IMR-90 (cell line): Measurements from ENCODE around the gene ASIC2. TPM values are rescaled to one million over a fixed set of nuclear protein-coding genes. Genes with fewer than 3 reads are reported as not detected.

Experiments
- ATAC-seq: fragments of 200-7000 bp; cut with Tn5 transposase; 2 replicates; pipeline ENCODE4 v1.9.1; 2020; ENCODE audit warnings: low read depth, mild to moderate bottlenecking, moderate library complexity
- BruUV-seq: library from RNA; stranded (reverse); fragments of 400-500 nt; replicated peaks from 2 replicates; lab custom pipeline; 2021; lab: Mats Ljungman, UMichigan
- CTCF ChIA-PET: fragments of 300-600 bp; formaldehyde crosslinking; extraction: SDS; loops from one replicate; lab custom pipeline; 2021; ENCODE audit warnings: antibody characterized with exemption; lab: Yijun Ruan, JAX
- POLR2A ChIA-PET: fragments of 300-600 bp; sonication (Branson Sonifier 250); formaldehyde crosslinking; loops from one replicate; lab custom pipeline; 2022; ENCODE audit warnings: antibody characterized with exemption; ENCODE audit not compliant: unreplicated experiment; lab: Charles Lee
- DNase-seq: peaks from one replicate; pipeline ENCODE4 v3.0.0; 2013
- H2AFZ ChIP-seq: replicated peaks from 2 replicates; pipeline ENCODE3; 2013; ENCODE audit warnings: low read length, mild to moderate bottlenecking; ENCODE audit not compliant: poor library complexity
- H2AK5ac ChIP-seq: 2 replicates; pipeline ENCODE4 v1.6.1; 2013; ENCODE audit warnings: low read depth, low read length, inconsistent platforms
- H2AK9ac ChIP-seq: replicated peaks from 2 replicates; pipeline ENCODE3; 2013; ENCODE audit warnings: mild to moderate bottlenecking, low read depth, low read length, moderate library complexity; ENCODE audit not compliant: poor library complexity
- H2BK120ac ChIP-seq: 2 replicates; pipeline ENCODE4 v1.6.1; 2013; ENCODE audit warnings: low read depth, low read length, inconsistent platforms
- H2BK15ac ChIP-seq: 3 replicates; pipeline ENCODE4 v1.6.1; 2013; ENCODE audit warnings: low read depth, low read length, inconsistent platforms
- H2BK20ac ChIP-seq: 2 replicates; pipeline ENCODE4 v1.6.1; 2013; ENCODE audit warnings: low read depth, mild to moderate bottlenecking, inconsistent platforms, low read length, moderate library complexity
- H2BK5ac ChIP-seq: 2 replicates; pipeline ENCODE4 v1.6.1; 2013; ENCODE audit warnings: mild to moderate bottlenecking, low read depth, low read length, inconsistent platforms; ENCODE audit not compliant: poor library complexity, severe bottlenecking
- H3K14ac ChIP-seq: replicated peaks from 2 replicates; pipeline ENCODE4 v1.6.1; 2013; ENCODE audit warnings: low read depth, low read length, inconsistent platforms
- H3K18ac ChIP-seq: 2 replicates; pipeline ENCODE4 v1.6.1; 2013; ENCODE audit warnings: low read depth, low read length, control low read depth
- H3K23ac ChIP-seq: 2 replicates; pipeline ENCODE4 v1.6.1; 2013; ENCODE audit warnings: low read depth, low read length, inconsistent platforms
- H3K27ac ChIP-seq: 2 replicates; pipeline ENCODE4 v1.5.1; 2013; ENCODE audit warnings: mild to moderate bottlenecking, control low read depth, low read length; ENCODE audit not compliant: insufficient read depth
- H3K27me3 ChIP-seq: 2 replicates; pipeline ENCODE4 v1.6.1; 2013; ENCODE audit warnings: low read length; ENCODE audit not compliant: control insufficient read depth, insufficient read depth
- H3K36me3 ChIP-seq: 2 replicates; pipeline ENCODE4 v1.6.1; 2013; ENCODE audit warnings: low read length, mixed read lengths; ENCODE audit not compliant: control insufficient read depth, insufficient read depth
- H3K4ac ChIP-seq: 2 replicates; pipeline ENCODE4 v1.6.1; 2013; ENCODE audit warnings: low read depth, low read length, inconsistent platforms
- H3K4me1 ChIP-seq: 2 replicates; pipeline ENCODE4 v1.6.1; 2013; ENCODE audit warnings: low read length, mixed read lengths; ENCODE audit not compliant: control insufficient read depth, insufficient read depth
- H3K4me2 ChIP-seq: 2 replicates; pipeline ENCODE4 v1.6.1; 2013; ENCODE audit warnings: low read depth, mild to moderate bottlenecking, control low read depth, low read length, moderate library complexity
- H3K4me3 ChIP-seq: 2 replicates; pipeline ENCODE4 v1.5.1; 2013; ENCODE audit warnings: low read depth, mild to moderate bottlenecking, control low read depth, low read length, moderate library complexity; ENCODE audit not compliant: insufficient read depth
- H3K56ac ChIP-seq: 2 replicates; pipeline ENCODE4 v1.6.1; 2013; ENCODE audit warnings: low read length, inconsistent platforms; ENCODE audit not compliant: insufficient read depth; ENCODE audit errors: extremely low read depth
- H3K79me1 ChIP-seq, 2 experiments: 2 replicates each; pipeline ENCODE4 v1.6.1; 2013; ENCODE audit warnings: low read length in 2 of 2, inconsistent platforms in 1 of 2, low read depth in 1 of 2
- H3K9ac ChIP-seq: 2 replicates; pipeline ENCODE4 v1.6.1; 2013; ENCODE audit warnings: low read depth, low read length, control low read depth
- H3K9me1 ChIP-seq: 2 replicates; pipeline ENCODE4 v1.6.1; 2013; ENCODE audit warnings: low read length, inconsistent platforms; ENCODE audit not compliant: insufficient read depth
- H3K9me3 ChIP-seq: 2 replicates; pipeline ENCODE4 v1.6.1; 2013; ENCODE audit warnings: low read length; ENCODE audit not compliant: control insufficient read depth, insufficient read depth
- H4K20me1 ChIP-seq: 2 replicates; pipeline ENCODE4 v1.6.1; 2013; ENCODE audit warnings: low read length, inconsistent platforms; ENCODE audit not compliant: insufficient read depth
- H4K5ac ChIP-seq: 2 replicates; pipeline ENCODE4 v1.6.1; 2013; ENCODE audit warnings: mild to moderate bottlenecking, low read depth, low read length, control low read depth
- H4K8ac ChIP-seq, 2 experiments: 2 replicates each; pipeline ENCODE4 v1.6.1; 2013; ENCODE audit warnings: low read depth in 2 of 2, low read length in 2 of 2, control low read depth in 1 of 2, inconsistent platforms in 1 of 2
- H4K91ac ChIP-seq: 2 replicates; pipeline ENCODE4 v1.6.1; 2013; ENCODE audit warnings: low read depth, low read length, inconsistent platforms; ENCODE audit not compliant: insufficient read depth
- CEBPB ChIP-seq: IDR thresholded peaks from 2 replicates; pipeline ENCODE4 v1.6.1; 2012; ENCODE audit warnings: low read depth, low read length, improper control_type of control experiment
- CHD1 ChIP-seq: IDR thresholded peaks from 2 replicates; pipeline ENCODE4 v1.6.1; 2012; ENCODE audit warnings: low read depth, low read length, improper control_type of control experiment
- ELK1 ChIP-seq: fragments of 150-350 bp; IDR thresholded peaks from 2 replicates; pipeline ENCODE4 v1.6.1; 2016; ENCODE audit warnings: low read depth, mild to moderate bottlenecking, low read length, moderate library complexity, borderline replicate concordance
- MAFK ChIP-seq: IDR thresholded peaks from 2 replicates; pipeline ENCODE4 v1.6.1; 2012; ENCODE audit warnings: low read depth, low read length, improper control_type of control experiment
- MAZ ChIP-seq: IDR thresholded peaks from 2 replicates; pipeline ENCODE4 v1.6.1; 2012; ENCODE audit warnings: low read depth, mild to moderate bottlenecking, low read length, improper control_type of control experiment, moderate library complexity, borderline replicate concordance
- MXI1 ChIP-seq: IDR thresholded peaks from 2 replicates; pipeline ENCODE4 v1.6.1; 2012; ENCODE audit warnings: low read depth, mild to moderate bottlenecking, low read length, moderate library complexity, borderline replicate concordance
- POLR2A ChIP-seq: IDR thresholded peaks from 2 replicates; pipeline ENCODE4 v1.6.1; 2012; ENCODE audit warnings: mild to moderate bottlenecking, low read depth, low read length
- RAD21 ChIP-seq: IDR thresholded peaks from 2 replicates; pipeline ENCODE4 v1.6.1; 2012; ENCODE audit warnings: low read length, improper control_type of control experiment
- RCOR1 ChIP-seq: IDR thresholded peaks from 2 replicates; pipeline ENCODE4 v1.6.1; 2012; ENCODE audit warnings: mild to moderate bottlenecking, low read length, improper control_type of control experiment; ENCODE audit not compliant: insufficient replicate concordance
- RFX5 ChIP-seq: IDR thresholded peaks from 2 replicates; pipeline ENCODE4 v1.8.0; 2012; ENCODE audit warnings: low read depth, mild to moderate bottlenecking, low read length, moderate library complexity
- SMC3 ChIP-seq: fragments of 150-350 bp; IDR thresholded peaks from 2 replicates; pipeline ENCODE4 v1.6.1; 2016; ENCODE audit warnings: low read depth, mild to moderate bottlenecking, antibody characterized with exemption, low read length, moderate library complexity
- whole genome bisulfite sequencing, 2 experiments: methylation state at CpG; one replicate each; pipeline versions ENCODE4 v1.1.5 to v1.1.7; 2013; ENCODE audit warnings: missing lambda C conversion rate in 2 of 2; ENCODE audit not compliant: insufficient read length in 1 of 2; ENCODE audit errors: extremely low coverage in 2 of 2; 5-methylcytosine and 5-hydroxymethylcytosine counted together
- dilution Hi-C: fragments of 300-500 bp; cut with HindIII; formaldehyde crosslinking; loops from one replicate; pipeline ENCODE4 v1.14.3; 2018; ENCODE audit warnings: low sequenced_read_pairs; ENCODE audit not compliant: unreplicated experiment
- in situ Hi-C: fragments of 300-500 bp; cut with MboI; formaldehyde crosslinking; loops from 3 replicates; pipeline ENCODE4 v1.14.3; 2019; ENCODE audit warnings: low sequenced_read_pairs, inconsistent platforms, mixed read lengths
- intact Hi-C: fragments of 100-400 bp; cut with micrococcal nuclease; formaldehyde crosslinking; loops from 2 replicates; pipeline ENCODE4 v1.10.0; 2022
- polyA plus RNA-seq, 3 experiments: library from polyadenylated mRNA; depleted of rRNA; stranded (reverse); fragments of >200 nt; gene quantifications; 2 replicates each; pipeline ENCODE4 v1.2.3, GENCODE V29; 2012; ENCODE audit warnings: low replicate concordance in 1 of 3
- total RNA-seq: library from RNA; depleted of rRNA; stranded (reverse); fragments of >200 nt; gene quantifications from 2 replicates; pipeline ENCODE4 v1.2.3, GENCODE V29; 2012

The ASIC2 gene
- total and polyA plus RNA-seq, 2 of the 4 experiments (the other 2 are of a cell fraction) = under 0.01 to 0.15 TPM

GRCh38 chr17:33262266-33263123, 30.6 kb downstream of the ASIC2 start:
- Histone ChIP-seq H3K56ac (no peak overlapping the region), H3K27me3 (peaks cover 2% of the 10 kb centered on the region; the same call in 1 of the 2 replicates), H3K18ac (no peak overlapping the region), H2BK20ac (no peak overlapping the region), H3K4me3 (no peak overlapping the region), H3K9me1 (peaks cover 9% of the 10 kb centered on the region), H3K14ac (no peak overlapping the region), H3K79me1 (no peaks in the 10 kb centered on the region), H3K4me1 (peaks cover 12% of the 10 kb centered on the region), H4K91ac (no peak overlapping the region), H3K9ac (no peak overlapping the region), H2BK15ac (no peak overlapping the region), H2BK5ac (no peak overlapping the region), H4K8ac (no peak overlapping the region), H3K27ac (no peak overlapping the region), H2AFZ (no peak overlapping the region), H2AK9ac (no peak overlapping the region), H3K36me3 (no peaks in the 10 kb centered on the region), H3K9me3 (no peaks in the 10 kb centered on the region), H4K5ac (no peak overlapping the region), H3K4ac (no peak overlapping the region), H2BK120ac (no peak overlapping the region; the same call in 1 of the 2 replicates), H4K20me1 (no peaks in the 10 kb centered on the region), H2AK5ac (peak overlapping the region; percentile 35; the same call in 1 of the 2 replicates), H3K23ac (no peak overlapping the region), H3K4me2 (no peak overlapping the region)
- DNase-seq (no peak), ATAC-seq (no peak)
- TF ChIP-seq CEBPB = no peak
- no peak for TF ChIP-seq RAD21
- TF ChIP-seq MXI1 = no peak
- TF ChIP-seq RFX5 = no peak
- no peak for TF ChIP-seq CHD1
- no peak for TF ChIP-seq ELK1
- TF ChIP-seq MAFK = no peak
- no peak for TF ChIP-seq MAZ
- no peak for TF ChIP-seq SMC3
- TF ChIP-seq POLR2A = no peak
- no peak for TF ChIP-seq RCOR1
- dilution Hi-C loops (no loop called here), in situ Hi-C loops (loop anchor here (10.0 kb wide), 1 partner anchor 62 kb away; no protein-coding TSS in a partner anchor), intact Hi-C loops (no loop called here)
- 52% methylated on average over 3 of the region's 6 CpGs; no CpG with 5 or more reads in 1 of the 2 experiments for WGBS, 2 experiments
- CTCF ChIA-PET = no interaction called here
- BruUV-seq = no TSS peak
- POLR2A ChIA-PET = no interaction called here
